HG02798 (cell line): ENCODE results near the gene ACR.

Experiments used
- ATAC-seq: cut with Tn5 transposase; IDR thresholded peaks from one replicate; pipeline ENCODE4 v1.9.1; 2021; ENCODE audit warnings: mild to moderate bottlenecking; ENCODE audit not compliant: unreplicated experiment, poor library complexity

The ACR gene

DNA sequence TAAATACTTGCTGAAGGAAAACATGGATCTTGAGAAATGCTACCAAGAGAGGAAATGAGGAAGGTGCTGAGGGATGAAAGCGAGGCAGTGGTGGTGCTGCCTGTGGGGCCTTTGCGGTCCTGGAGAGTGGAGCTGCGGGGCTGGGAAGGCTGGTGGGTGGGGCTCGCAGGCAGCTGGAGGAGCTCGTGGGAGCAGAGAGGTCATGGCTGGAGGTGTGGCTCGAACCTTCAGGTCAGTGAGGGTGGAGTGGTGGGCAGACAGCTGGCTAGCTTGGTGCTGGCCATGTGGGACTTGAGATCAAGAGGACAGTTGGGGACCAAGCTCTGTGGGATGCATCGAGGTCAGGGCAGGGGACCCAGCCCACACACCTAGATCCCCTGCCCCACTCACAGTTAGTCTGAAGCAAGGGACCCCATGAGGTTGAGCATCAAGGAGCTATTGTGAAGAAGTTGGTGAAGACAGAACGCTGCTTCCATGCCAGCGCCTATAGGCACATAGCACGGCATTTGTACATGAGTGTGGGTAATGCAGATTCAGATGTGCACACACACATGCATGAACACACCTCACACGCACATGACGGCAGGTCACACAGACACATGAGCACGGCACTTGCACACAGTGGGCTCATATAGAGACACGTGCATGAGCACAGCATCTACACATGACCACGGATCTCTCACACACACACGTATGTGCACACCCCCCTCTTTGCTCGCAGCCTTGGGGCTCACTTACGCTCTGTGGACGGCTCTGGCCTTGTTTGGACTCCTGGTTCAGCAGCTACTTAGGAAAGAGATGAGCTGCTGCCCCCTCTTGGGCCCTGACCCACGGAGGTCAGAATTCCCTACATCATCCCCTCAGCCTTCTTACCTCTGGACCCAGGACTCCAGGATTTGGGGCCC, 34.9 kb upstream of the ACR start:
- no peak for ATAC-seq

DNA sequence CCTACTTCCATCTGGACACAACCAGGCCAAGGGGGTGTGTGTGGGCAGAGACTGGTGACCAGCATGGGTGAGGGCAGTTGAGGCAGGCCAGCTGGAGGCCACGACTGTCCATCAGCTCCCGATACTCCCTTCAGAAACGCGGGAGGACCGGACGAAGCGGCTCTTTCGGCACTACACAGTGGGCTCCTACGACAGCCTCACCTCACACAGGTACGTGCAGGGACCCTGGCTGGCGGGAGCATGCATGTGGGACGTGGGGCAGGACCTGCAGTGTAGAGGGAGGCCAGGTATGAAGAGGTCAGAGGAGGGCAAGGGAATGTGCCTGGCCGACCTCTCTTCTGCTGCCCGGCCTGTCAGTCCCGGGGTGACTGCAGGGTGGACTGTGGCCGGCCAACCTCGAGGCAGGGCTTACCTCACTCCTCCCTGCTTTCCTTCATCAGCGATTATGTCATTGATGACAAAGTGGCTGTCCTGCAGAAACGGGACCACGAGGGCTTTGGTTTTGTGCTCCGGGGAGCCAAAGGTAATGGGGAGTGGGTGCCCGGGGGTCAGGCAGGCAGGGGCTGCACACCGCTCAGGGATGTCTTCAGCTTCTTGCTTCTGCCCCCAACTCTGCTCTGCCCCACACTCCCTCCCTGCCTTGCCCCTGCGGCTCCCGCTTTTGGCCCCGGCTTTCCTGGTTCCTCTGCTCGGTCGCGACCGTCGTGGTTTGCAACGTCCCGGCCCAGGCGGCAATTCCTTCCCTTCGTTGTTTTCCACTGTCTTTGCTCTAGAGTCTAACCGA, 34.1 kb upstream of the ACR start:
- no peak for ATAC-seq

DNA sequence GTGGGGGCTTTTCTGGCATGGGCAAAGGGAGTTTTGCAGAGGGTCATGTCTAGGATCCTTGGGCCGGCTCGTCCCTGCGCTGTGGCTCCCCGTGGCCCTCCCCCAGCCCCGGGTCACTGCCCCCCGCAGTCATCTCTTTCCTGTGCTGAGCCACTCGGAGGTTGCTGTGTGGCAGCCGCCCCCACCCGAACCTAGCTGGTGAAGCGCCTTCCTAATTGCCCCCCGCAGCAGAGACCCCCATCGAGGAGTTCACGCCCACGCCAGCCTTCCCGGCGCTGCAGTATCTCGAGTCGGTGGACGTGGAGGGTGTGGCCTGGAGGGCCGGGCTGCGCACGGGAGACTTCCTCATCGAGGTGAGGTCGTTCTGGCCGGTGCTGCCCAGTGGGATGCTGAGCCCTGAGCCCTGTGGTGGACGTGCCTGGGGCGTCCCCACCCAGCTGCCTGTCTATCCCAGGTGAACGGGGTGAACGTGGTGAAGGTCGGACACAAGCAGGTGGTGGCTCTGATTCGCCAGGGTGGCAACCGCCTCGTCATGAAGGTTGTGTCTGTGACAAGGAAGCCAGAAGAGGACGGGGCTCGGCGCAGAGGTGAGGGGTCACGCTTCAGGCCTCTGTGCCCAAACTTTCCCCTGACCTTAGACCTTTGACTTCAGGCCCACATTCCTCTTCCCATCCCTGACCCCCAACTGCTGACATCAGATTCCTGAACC, 33.3 kb upstream of the ACR start:
- ATAC-seq, result no peak

DNA sequence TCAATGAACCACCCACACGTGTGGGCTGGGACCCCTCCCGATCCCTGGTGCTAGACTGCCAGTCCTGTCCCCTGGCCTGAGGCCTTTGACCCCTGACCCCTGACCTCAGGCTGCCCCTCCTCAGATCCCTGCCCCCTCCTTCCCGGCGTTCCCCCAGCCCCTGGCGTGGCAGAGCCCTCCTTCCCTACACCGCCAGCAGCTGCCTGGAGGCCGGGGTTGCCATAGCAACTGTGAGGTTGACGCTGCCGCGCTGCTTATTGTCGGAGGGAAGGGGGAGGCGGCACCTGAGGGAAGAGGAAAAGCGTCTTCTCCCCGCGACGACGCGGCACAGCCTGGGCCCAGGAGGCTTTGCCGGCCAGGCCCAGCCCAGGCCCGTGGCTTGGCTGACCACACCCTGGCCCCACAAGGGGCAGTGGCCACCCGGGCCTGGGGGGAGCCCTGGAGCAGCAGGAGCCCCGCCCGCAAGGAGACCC, 32.7 kb upstream of the ACR start:
- no peak for ATAC-seq

DNA sequence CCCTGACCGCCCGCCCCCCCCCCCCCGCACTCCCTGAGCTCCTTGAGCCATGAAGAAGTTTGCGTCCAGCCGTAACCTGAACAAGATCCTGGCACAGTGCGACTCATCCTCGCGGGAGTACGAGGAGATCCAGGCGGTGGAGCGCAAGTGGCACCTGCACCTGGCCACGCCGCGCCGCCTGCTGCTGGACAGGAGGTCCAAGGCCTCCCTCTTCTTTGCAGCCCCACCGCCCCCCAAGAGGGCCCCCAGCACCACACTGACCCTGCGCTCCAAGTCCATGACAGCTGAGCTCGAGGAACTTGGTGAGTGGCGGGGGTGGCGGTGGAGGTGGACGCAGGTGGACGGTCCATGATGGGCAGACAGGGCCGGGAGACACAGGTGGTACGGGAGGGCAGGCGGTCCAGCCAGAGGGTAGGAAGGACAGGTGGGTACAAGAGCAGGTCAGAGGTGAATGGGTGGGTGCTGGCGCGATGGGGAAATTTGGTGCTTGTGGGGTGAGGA, 32.1 kb upstream of the ACR start:
- no peak for ATAC-seq

DNA sequence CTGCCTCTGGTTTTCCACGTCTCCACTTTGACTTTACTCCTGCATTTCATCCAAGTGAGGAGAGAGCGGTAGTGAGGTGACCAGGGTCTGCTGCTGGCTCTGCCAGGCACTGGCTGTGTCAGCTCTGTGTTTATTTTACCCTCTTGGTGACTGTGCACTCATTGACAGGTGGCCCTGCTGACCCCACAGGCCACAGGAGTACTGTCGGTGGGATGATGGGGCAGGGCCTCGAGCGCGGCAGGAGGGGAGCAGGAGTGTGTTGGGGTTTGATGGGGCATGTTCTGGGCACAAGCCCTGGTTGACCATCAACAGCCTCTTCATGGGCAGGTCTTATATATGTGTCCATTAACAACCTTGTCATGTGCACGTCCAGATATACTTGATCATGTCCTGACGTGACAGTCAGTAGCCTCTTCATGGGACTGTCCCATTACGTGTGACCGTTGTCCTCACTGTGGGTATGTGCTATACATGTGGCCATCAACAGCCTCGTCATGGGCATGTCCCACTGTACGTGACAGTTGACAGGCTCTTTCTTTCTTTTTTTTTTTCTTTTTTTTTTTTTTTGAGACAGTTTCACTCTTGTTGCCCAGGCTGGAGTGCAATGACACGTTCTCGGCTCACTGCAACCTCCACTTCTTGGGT, 31.4 kb upstream of the ACR start:
- ATAC-seq, result no peak

DNA sequence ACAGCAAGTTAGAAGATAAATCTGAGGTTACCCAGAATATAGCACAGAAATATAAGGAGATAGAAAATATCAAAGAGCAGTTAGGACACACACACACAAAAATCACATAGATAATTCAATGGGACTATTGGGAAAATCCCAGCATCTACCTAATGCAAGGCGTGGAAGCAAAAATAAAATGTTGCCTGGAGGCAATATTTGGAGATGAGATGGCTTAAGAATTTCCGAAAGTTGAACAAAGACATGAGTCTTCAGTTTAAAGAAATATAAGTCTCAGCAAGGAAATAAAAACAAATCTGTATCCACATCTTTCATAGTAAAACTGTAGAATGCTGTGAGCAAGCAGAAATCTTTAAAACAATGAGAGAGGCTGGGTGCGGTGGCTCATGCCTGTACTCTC, 29.5 kb upstream of the ACR start:
- no peak for ATAC-seq

DNA sequence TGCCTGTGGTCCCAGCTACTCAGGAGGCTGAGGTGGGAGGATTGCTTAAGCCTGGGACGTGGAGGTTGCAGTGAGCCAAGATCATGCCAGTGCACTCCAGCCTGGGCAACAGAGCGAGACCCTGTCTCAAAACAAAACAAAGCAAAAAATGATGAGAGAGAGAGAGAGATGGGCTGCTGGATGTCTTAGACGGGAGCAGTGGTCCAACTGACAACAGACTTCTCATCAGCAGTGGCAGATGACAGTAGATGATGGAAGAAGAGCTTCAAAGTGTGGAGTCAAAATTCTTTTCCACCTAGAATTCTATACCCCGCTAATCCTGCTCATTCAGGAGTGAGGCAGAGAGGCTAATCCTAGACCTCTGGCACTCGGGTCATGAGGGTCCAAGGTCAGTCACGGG, 29.0 kb upstream of the ACR start:
- ATAC-seq, result no peak

DNA sequence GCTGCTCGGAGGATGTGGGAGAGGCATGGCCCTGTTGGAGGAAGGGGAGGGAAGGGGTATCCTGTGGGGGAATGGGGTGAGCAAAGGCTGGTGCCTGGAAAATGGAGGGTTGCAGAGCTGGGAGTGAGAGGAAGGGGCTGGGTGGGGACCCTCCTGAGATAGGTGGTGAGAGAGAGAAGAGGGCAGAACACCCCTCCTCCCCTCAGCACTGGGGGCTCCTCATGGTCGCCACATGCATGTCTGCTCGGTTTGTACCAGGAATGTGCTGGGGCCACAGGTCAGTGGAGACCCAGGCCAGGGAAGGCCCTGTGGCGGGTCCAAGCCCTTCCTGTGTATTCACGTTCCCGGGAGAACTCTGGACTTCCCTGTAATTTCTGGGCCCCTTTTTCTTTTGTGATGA, 27.8 kb upstream of the ACR start:
- ATAC-seq, result no peak

DNA sequence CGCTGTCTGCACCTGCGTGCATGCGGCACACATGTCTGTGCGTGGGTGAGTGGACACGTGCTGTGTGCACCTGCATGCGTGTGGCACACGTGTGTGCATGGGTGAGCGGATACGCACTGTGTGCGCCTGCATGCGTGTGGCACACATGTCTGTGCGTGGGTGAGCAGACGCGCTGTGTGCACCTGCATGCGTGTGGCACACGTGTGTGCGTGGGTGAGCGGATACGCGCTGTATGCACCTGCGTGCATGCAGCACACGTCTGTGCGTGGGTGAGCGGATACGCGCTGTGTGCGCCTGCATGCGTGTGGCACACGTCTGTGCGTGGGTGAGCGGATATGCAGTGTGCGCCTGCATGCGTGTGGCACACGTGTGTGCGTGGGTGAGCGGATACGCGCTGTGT, 27.1 kb upstream of the ACR start:
- no peak for ATAC-seq

DNA sequence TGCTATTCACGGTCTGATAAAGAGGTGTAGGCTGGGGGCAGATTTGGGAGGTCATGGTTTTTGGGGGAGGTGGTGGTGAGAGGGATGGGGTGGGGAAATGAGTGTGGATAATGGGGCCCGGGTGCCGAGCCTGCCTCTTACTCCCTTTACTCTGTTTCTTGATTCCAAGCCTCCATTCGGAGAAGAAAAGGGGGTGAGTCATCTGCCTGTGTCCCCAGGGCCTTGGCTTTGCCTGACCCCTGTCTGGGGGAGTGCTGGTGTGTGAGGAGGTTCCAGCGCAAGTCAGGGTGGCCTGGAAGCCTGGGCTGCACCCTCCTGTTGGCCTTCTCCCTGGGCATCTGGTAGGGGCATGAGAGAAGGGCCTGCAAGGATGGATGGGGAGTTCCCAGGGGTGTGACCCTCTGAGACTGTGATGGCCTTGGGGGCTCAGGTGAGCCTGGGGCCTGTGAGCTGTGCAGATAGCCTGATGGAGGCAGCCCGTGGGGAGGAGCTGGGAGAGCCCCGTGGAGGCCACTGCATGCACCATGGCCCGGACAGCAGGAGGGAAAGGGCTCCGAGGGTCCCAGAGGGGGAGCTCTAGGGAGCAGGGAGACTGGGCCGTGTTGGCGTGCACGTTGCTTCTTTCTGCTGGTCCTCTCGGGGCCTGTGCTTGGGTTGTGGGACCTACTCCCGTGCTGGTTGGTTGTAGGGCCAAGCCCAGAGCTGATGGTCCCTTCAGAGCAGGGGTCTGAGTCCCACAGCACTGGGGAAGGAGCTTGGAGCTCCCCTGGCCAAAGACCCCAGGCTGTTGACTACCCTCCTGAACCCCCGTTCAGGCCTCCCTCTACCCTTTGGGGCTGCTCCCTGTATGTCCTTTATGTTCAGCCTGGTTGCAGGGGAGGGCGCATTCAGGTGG, 26.3 kb upstream of the ACR start:
- ATAC-seq, result no peak

DNA sequence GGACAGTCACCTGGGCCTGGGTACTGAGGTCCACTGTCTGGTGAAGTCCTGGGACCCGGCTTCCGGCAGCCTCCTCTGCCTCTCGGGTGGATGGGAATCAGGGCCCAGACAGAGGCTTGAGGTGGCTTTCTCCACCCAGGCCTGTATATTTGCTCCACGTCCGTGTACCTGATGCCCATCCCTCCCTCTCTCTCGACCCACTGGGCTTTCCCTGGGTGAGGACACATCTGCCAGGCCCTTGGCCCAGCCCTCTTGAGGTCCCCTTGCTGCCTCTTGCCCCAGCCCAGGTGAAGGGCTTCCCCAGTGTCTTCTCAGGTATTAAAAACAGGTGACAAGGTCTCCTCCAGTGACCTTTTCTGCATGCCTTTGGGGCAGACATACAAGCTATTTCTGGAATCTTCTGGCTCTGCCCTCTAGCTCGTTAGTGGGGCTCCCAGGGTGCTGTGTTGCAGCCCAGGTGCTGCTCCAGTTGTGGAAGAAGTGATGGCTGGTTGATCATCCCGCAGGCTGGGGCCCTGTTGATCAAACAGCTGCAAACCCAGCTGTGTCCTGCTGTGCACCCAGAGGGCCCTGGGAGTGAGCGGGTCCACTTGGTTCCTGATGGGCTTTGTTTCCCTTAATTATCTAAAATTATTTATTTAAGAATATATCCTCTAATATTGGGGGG, 25.5 kb upstream of the ACR start:
- ATAC-seq, result no peak

DNA sequence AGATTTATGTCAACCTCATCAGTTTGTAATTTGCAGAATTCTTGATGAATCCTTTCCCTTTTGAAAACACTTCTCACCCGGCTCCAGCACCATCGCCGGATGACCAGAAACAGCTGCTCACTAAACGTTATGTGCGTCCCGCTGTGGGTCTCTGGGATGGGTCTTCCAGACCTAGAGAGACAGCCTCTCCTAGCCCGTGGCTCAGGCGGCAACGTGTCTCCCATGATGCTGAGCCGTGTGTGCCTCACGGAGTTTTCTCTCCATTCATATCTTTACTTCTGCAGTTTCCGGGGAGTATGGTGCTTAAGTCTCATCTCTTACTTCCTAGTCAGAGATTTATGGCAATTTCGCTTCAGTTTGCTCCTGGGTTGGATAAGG, 25.0 kb upstream of the ACR start:
- no peak for ATAC-seq

DNA sequence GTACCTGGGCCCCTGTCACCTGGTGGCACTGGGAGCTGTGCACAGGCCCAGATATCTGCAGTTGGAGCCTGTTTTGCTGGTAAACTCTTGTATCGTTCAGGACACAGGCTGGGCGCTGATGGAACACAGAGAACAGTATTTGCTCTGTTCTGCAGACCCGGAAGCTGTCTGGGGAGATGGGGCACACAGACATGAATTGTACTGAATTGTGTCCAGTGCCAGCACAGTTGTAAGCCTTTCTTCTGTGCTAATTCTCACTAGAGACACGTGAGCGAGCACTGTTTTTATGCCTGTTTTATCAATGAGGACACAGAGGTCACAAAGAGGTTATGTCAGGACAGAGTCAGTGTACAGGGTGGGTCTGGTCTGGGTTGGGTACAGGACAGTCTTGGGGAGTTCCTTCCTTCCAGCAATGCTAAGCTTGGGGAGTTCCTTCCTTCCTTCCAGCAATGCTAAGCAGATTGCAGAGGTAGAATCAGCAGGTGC, 24.4 kb upstream of the ACR start:
- ATAC-seq, result no peak

DNA sequence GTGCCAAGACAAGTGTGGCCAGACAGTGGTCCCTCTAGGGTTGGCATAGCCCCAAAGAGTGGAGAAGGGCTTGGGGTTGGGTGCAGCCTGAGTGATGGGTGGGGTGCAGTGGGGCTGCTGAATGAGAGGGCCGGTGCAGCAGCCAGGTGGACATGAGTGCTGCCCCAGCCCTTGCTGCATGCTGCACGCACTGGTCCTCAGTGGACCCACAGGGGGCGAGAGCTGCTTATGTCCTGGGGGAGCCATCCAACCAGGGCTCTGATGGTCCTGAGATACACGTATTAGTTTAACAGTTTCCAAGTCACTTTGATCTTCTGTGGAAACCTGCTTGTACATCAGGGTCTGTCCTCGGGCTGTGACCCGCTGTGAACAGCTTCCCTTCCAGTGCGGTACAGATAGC, 23.9 kb upstream of the ACR start:
- no peak for ATAC-seq

DNA sequence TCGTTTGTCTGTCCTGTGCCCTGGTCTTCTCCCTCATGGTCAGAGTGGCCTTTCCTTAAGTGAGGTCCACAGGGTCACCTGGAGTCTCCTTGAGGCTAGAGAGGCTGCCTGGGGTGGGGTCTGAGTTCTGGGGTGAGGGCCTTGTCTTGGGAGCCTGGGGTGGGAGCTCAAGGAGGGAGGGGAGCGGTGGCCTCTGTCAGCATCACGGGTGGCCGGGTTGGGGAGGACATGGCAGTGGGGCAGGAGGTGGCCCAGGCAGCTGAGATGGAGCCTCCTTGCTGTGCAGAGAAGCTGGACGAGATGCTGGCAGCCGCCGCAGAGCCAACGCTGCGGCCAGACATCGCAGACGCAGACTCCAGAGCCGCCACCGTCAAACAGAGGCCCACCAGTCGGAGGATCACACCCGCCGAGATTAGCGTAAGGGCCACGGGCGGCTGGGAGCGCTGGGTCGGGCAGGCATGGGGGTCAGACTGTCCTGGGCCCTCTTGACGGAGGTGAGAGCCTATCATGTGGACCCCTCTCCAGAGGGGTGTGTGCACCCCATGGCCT, 23.3 kb upstream of the ACR start:
- ATAC-seq, result no peak

DNA sequence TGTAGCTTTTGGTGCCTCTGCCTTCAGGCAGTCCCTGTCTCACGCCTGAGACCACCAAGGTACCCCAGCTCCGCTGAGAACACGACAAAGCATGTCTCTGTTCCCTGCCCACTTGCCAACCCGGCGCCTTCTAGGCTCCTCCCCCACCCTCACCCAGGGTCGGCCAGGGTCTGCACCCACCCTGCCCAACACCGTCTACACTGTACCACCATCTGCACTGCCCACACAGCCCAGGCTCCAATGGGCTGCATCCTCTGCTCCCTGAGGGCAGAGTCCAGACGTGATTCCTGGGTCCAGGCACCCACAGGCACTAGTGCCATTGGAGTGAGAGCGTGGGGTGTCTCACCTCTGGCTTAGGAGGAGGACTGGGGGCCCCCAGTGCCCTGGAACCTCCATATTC, 22.8 kb upstream of the ACR start:
- no peak for ATAC-seq

DNA sequence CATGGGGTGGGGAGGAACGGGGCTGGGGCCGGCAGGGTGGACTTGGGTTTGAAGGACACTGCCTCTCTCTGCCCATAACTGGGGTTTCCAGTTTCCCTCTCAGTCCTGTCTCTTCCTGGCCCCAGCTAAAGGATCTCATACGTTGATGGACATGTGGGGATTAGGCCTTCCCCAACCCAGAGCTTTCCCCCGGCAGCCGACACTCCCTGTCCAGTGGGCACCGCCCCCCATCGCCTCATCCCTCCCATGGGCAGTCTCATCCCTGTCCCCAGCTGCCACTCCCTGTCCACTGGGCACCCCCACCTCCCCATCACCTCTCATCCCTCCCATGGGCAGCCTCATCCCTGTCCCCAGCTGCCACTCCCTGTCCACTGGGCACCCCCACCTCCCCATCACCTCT, 22.2 kb upstream of the ACR start:
- ATAC-seq, result no peak
